Fibroblast of pulmonary artery (primary cell): Measurements from ENCODE around the gene AGPAT4.
A peak's percentile ranks its signal among the peaks of the same experiment; 100 is the strongest.

Experiments
- DNase-seq: peaks from one replicate; pipeline ENCODE4 v3.0.0-alpha.2; 2010; ENCODE audit warnings: low read depth
- H3K4me3 ChIP-seq: replicated peaks from 2 replicates; pipeline ENCODE4 v1.5.1; 2011; ENCODE audit warnings: low read depth, mild to moderate bottlenecking, control low read depth, low read length, moderate library complexity
- TF ChIP-seq, protein P1 (sequence below): IDR thresholded peaks from 2 replicates; pipeline ENCODE4 v1.5.1; 2011; ENCODE audit warnings: mild to moderate bottlenecking, control low read depth, low read length, inconsistent platforms; ENCODE audit errors: missing control alignments

The AGPAT4 gene

GRCh38 chr6:161166677-161167076 is 107.2 kb downstream of the AGPAT4 start:
- TF ChIP-seq, protein P1, sequence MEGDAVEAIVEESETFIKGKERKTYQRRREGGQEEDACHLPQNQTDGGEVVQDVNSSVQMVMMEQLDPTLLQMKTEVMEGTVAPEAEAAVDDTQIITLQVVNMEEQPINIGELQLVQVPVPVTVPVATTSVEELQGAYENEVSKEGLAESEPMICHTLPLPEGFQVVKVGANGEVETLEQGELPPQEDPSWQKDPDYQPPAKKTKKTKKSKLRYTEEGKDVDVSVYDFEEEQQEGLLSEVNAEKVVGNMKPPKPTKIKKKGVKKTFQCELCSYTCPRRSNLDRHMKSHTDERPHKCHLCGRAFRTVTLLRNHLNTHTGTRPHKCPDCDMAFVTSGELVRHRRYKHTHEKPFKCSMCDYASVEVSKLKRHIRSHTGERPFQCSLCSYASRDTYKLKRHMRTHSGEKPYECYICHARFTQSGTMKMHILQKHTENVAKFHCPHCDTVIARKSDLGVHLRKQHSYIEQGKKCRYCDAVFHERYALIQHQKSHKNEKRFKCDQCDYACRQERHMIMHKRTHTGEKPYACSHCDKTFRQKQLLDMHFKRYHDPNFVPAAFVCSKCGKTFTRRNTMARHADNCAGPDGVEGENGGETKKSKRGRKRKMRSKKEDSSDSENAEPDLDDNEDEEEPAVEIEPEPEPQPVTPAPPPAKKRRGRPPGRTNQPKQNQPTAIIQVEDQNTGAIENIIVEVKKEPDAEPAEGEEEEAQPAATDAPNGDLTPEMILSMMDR, result no peak
- H3K4me3 ChIP-seq, result no peak overlapping the region
- no peak for DNase-seq

DNA sequence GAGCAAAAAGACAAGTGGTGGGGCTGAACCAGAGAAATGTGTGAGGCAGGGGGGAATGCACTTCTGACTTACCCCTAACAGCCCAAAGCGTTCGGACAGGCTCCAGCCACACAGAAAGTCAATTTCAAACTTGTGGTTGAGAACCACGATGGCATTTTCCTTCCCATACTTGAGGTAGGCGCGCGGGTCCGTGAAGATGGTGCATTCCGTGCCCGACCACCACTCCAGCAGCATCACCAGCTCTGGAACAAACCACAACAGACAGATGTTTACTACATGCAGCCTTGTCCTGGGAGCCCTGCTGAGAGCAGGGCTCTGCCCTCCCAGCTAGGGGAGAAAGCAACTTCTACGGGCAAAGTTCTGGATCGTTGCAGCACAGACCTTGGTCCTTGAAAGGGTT is 107.7 kb downstream of the AGPAT4 start:
- no peak for DNase-seq
- H3K4me3 ChIP-seq, result no peak overlapping the region
- TF ChIP-seq, protein P1, result no peak

- no peak overlapping the region for H3K4me3 ChIP-seq
- no peak for DNase-seq
- TF ChIP-seq, protein P1, result no peak
Measured at GRCh38 chr6:161164182-161164625, 109.7 kb downstream of the AGPAT4 start.

DNA sequence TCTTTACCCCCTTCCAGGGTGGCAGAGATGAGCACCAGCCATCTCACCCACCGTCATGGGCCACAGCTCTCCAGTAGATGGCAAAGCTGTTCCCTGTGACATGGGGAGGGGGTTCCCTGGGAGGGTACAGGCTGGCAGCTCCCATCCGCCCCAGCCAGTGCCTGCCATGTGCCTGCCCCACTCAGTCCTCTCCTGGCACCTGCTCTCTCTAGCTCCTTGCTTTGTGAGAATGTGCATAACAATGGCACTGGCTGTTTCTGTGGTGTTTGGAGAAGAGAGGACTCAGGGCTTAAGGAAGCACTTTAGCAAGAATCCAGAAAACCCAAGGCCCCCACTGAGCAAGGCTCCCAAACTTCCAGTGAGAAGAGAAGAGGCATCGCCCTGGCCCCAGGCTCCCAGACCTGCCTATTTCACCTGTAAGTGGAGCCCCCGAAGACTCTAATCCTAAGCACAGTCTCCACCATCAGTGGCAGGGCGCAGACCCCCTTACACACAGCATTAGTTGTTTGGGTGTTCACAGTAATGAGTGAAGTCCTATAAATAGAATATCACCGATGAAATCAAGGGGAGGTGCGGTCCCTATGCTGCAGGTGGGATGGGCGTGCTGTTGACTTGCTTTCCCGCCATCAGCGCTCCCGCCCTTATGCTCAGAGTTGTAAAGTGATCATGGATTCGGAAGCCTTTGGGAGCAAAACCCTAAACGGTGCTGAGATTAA is 110.2 kb downstream of the AGPAT4 start:
- no peak overlapping the region for H3K4me3 ChIP-seq
- TF ChIP-seq, protein P1, result no peak
- no peak for DNase-seq

DNA sequence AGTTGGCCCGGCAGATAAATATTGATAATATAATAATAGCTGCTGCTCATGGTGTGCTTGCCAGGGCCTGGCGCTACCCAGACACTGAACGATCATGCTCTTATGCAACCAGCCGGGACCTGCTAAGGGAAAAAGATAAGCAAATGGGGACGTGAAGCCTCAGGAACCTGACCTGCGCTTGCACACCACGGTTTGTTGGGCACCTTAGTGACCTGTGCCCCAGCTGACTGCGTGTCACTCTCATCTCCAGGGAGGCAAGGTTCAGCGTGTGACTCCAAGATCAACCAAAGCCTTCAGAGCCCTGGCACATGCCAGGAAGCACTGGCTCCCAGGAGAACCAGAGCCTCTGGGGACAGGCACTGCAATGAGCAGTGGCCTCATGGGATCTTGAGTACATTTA is 111.1 kb downstream of the AGPAT4 start:
- DNase-seq, result no peak
- H3K4me3 ChIP-seq, result no peak overlapping the region
- TF ChIP-seq, protein P1, result no peak

- TF ChIP-seq, protein P1, result no peak
- H3K4me3 ChIP-seq, result no peak overlapping the region
- peak; percentile 57 for DNase-seq
Measured at GRCh38 chr6:161161889-161162624, 111.8 kb downstream of the AGPAT4 start.
